ENCODE data around the gene DDX52. TPM values are rescaled to one million over a fixed set of nuclear protein-coding genes. Genes with fewer than 3 reads are reported as not detected.

DDX52 gene, protein sequence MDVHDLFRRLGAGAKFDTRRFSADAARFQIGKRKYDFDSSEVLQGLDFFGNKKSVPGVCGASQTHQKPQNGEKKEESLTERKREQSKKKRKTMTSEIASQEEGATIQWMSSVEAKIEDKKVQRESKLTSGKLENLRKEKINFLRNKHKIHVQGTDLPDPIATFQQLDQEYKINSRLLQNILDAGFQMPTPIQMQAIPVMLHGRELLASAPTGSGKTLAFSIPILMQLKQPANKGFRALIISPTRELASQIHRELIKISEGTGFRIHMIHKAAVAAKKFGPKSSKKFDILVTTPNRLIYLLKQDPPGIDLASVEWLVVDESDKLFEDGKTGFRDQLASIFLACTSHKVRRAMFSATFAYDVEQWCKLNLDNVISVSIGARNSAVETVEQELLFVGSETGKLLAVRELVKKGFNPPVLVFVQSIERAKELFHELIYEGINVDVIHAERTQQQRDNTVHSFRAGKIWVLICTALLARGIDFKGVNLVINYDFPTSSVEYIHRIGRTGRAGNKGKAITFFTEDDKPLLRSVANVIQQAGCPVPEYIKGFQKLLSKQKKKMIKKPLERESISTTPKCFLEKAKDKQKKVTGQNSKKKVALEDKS
- 45.9 and 47.4 TPM in 2 replicates for total RNA-seq (2021; fragmentation: NEBNext Ultra II Directional; extraction: Animal tissue kit (Norgen Biotek cat#: 25700))
- 7.4 and 10.0 TPM in 2 replicates for polyA plus RNA-seq (2011; rRNA removed)
- polyA plus RNA-seq (2011; cell fraction: cytosol; rRNA removed): 12.3 TPM
- polyA plus RNA-seq (2011; cell fraction: nucleus; rRNA removed): 12.7 TPM
- polyA plus RNA-seq (2012, experiment 1 of 2): 15.0 to 29.0 TPM (median 18.3 TPM) in 4 replicates
- polyA plus RNA-seq (2012, experiment 2 of 2): 1.1 TPM
- 40.2 TPM for polyA plus RNA-seq (2013, experiment 1 of 2)
- polyA plus RNA-seq (2013, experiment 2 of 2): 41.0 TPM
- 16.5 and 31.7 TPM in 2 replicates for polyA minus RNA-seq (2011; rRNA and poly(A)+ RNA removed)
- polyA minus RNA-seq (2011; cell fraction: cytosol; rRNA and poly(A)+ RNA removed): 7.0 TPM
- 29.2 TPM for polyA minus RNA-seq (2011; cell fraction: nucleus; rRNA and poly(A)+ RNA removed)
- long read RNA-seq, experiment 1, full-length matches to known transcripts: 8 of 30 reads
- long read RNA-seq, experiment 1, partial matches to known transcripts: 17 of 30 reads
- long read RNA-seq, experiment 1, other reads (novel, unspliced or antisense): 5 of 30 reads
- long read RNA-seq, experiment 2, full-length matches to known transcripts: 13 of 22 reads
- long read RNA-seq, experiment 2, partial matches to known transcripts: 9 of 22 reads
- long read RNA-seq, experiment 2, other reads (novel, unspliced or antisense): 0 of 22 reads

DNA sequence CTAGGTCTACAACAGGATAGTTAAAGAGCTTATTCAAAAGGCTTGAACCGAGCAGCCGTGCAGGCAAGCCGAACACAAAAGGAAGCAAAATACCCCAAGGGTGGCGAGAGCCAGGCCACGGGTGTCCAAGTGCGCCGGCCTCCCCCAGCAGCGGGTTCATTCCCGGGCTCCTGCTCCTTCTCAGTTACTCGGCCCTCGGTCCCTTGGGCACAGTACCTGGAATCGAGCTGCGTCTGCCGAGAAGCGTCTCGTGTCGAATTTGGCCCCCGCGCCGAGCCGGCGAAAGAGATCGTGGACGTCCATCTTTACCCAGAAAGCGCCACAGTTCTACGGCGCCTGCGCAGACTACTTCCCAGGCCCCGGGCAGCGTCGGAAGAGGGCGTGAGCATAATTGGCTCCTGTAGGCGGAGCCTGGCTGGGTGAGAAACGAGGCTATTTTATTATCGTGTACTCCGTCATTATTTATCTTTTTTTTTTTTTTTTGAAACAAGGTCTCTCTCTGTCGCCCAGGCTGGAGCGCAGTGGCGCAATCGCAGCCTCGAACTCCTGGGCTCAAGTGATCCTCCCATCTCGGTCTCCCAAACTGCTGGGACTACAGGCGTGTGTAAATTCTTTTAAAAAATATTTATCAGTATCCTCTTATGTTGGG lies at the start of gene DDX52:
Gene DDX52, minus strand, starts transcription at position 329 of the 649 bp plus-strand sequence. Its CDS starts 26 bp downstream, at position 303.
- ChIA-PET POLR2A (ENCODE audit: partially characterized antibody) (interaction anchor here (2.1 kb wide), 1 partner anchor 34 kb away, joined by 7 read pairs; the partner anchor contains the start of gene SYNRG), CTCF (ENCODE audit: partially characterized antibody) (interaction anchor here (1.6 kb wide), 1 partner anchor 127 kb away, joined by 3 read pairs; no protein-coding TSS in a partner anchor)
- peak within 1 kb of the TSS; percentile 78 to 92 (median 83) for H3K4me3 ChIP-seq (ENCODE audit: extremely low read depth in 1 of 4, insufficient read depth in 2 of 4, low read depth in 3 of 4, low read length in 4 of 4)
- H3K4me2 ChIP-seq (ENCODE audit: insufficient read depth in 1 of 2, low read depth in 2 of 2, low read length in 2 of 2): peak within 1 kb of the TSS; percentile 50 to 71
- H2BK120ac ChIP-seq (replicated peaks; ENCODE audit: low read depth, low read length): no peak within 1 kb of the TSS
- 0 out of 2 replicates have a peak within 1 kb of the TSS, but pooled peaks have one; percentile 22 for H2BK5ac ChIP-seq (ENCODE audit: low read depth, low read length)
- DNase-seq (ENCODE audit: low read depth in 1 of 2, low spot score in 2 of 2) (peak; percentile 46 to 85), FAIRE-seq (no peak)
- H3K18ac ChIP-seq (ENCODE audit: extremely low read depth, low read length): peak within 1 kb of the TSS; percentile 56; the same call in 1 of the 2 replicates
- no peaks in the 10 kb centered on the region for H3K79me1 ChIP-seq (ENCODE audit: low read depth, low read length)
- peak within 1 kb of the TSS; percentile 86; the same call in 1 of the 2 replicates for H4K8ac ChIP-seq (ENCODE audit: extremely low read depth, insufficient read depth, low read length)
- H3K56ac ChIP-seq (replicated peaks; ENCODE audit: insufficient read length, low read depth, low read length): peak within 1 kb of the TSS; percentile 54
- 3% methylated on average over 42 of the region's 43 CpGs; no CpG with 5 or more reads in 1 of the 2 experiments for WGBS, 2 experiments (ENCODE audit: extremely low coverage in 1 of 2, insufficient coverage in 1 of 2, insufficient read length in 1 of 2, insufficient replicate concordance in 2 of 2, low coverage in 1 of 2, low lambda C conversion rate in 2 of 2, missing lambda C conversion rate in 1 of 2)
- no peak within 1 kb of the TSS for H2BK15ac ChIP-seq (ENCODE audit: low read length)
- peaks cover 0 to 10% (median 5%) of the 10 kb centered on the region in 4 experiments; a peak in 3 of 8 replicates for H3K36me3 ChIP-seq (ENCODE audit: control insufficient read depth in 2 of 4, insufficient read depth in 4 of 4, low read length in 3 of 4)
- no peak within 1 kb of the TSS for H3K4ac ChIP-seq (replicated peaks; ENCODE audit: insufficient read length, low read depth, low read length)
- no peak within 1 kb of the TSS for H3K14ac ChIP-seq (ENCODE audit: insufficient read length)
- H2BK12ac ChIP-seq (ENCODE audit: low read depth, low read length): no peak within 1 kb of the TSS
- H2AK5ac ChIP-seq (ENCODE audit: low read depth, low read length): no peak within 1 kb of the TSS; the same call in 1 of the 2 replicates
- H3K79me2 ChIP-seq (ENCODE audit: control insufficient read depth in 1 of 2, insufficient read depth in 2 of 2, low read length in 2 of 2): peaks cover 4 to 41% of the 10 kb centered on the region in 2 experiments
- peak within 1 kb of the TSS; percentile 58 for H2AFZ ChIP-seq (ENCODE audit: low read length)
- H2BK20ac ChIP-seq (ENCODE audit: low read length): no peak within 1 kb of the TSS
- peak within 1 kb of the TSS; percentile 80 to 91 (median 85) for H3K9ac ChIP-seq (replicated peaks in 1 of 4; ENCODE audit: extremely low read depth in 1 of 4, low read depth in 3 of 4, low read length in 3 of 4)
- H4K5ac ChIP-seq (ENCODE audit: insufficient read length, low read depth, low read length): no peak within 1 kb of the TSS
- no peaks in the 10 kb centered on the region for H3K9me3 ChIP-seq (ENCODE audit: insufficient read depth in 2 of 2, low read depth in 1 of 2, low read length in 1 of 2)
- H4K91ac ChIP-seq (replicated peaks; ENCODE audit: insufficient read length, low read length): no peak within 1 kb of the TSS
- H3K23ac ChIP-seq (ENCODE audit: insufficient read length): no peak within 1 kb of the TSS
- peaks cover 0 to 2% (median 0%) of the 10 kb centered on the region in 4 experiments; a peak in 3 of 7 replicates for H3K27me3 ChIP-seq (replicated peaks in 1 of 4; ENCODE audit: control insufficient read depth in 3 of 4, extremely low read depth in 1 of 4, insufficient read depth in 3 of 4, low read length in 3 of 4)
- peaks cover 0 to 3% (median under 1%) of the 10 kb centered on the region in 4 experiments; a peak in 1 of 7 replicates for H3K4me1 ChIP-seq (replicated peaks in 1 of 4; ENCODE audit: control insufficient read depth in 3 of 4, insufficient read depth in 4 of 4, low read length in 3 of 4)
- no peaks in the 10 kb centered on the region for H4K20me1 ChIP-seq (replicated peaks in 1 of 2; ENCODE audit: control insufficient read depth in 1 of 2, insufficient read depth in 2 of 2, low read length in 2 of 2)
- H3K23me2 ChIP-seq (ENCODE audit: low read depth, low read length): no peaks in the 10 kb centered on the region
- peak within 1 kb of the TSS; percentile 87 for H3K27ac ChIP-seq (ENCODE audit: low read depth, low read length)
- peak; percentile 36; the same call in 1 of the 2 replicates for TF ChIP-seq CEBPB (IDR thresholded peaks at IDR 0.05; ENCODE audit: low read depth, low read length)
- peak; percentile 75 to 92 for TF ChIP-seq POLR2A (IDR thresholded peaks at IDR 0.05; ENCODE audit: control extremely low read depth in 1 of 2, low read depth in 2 of 2, low read length in 2 of 2)
- peak; percentile 85 for TF ChIP-seq YY1 (IDR thresholded peaks at IDR 0.05; ENCODE audit: low read depth, low read length)
- no peak for TF ChIP-seq RFX5 (IDR thresholded peaks at IDR 0.05; ENCODE audit: borderline replicate concordance, low read depth, low read length)
- TF ChIP-seq BACH1 (IDR thresholded peaks at IDR 0.05; ENCODE audit: low read length): no peak
- TF ChIP-seq ASH2L (IDR thresholded peaks at IDR 0.05; ENCODE audit: low read length): peak; percentile 80
- no peak for TF ChIP-seq SIRT6 (IDR thresholded peaks at IDR 0.05; ENCODE audit: low read length)

Data from H1 (cell line).